Measurements from ENCODE around the gene PDIA6. TPM values are rescaled to one million over a fixed set of nuclear protein-coding genes. Genes with fewer than 3 reads are reported as not detected.
A peak's percentile ranks its signal among the peaks of the same experiment; 100 is the strongest.
"Not testable (repeated sequence)": the region's sequence is repeated elsewhere in the genome, so short reads cannot be mapped to it uniquely, and the experiment has no call there.

Gene PDIA6
- total and polyA plus RNA-seq, 8 donors: 33.7 to 201 (median 135) TPM

DNA sequence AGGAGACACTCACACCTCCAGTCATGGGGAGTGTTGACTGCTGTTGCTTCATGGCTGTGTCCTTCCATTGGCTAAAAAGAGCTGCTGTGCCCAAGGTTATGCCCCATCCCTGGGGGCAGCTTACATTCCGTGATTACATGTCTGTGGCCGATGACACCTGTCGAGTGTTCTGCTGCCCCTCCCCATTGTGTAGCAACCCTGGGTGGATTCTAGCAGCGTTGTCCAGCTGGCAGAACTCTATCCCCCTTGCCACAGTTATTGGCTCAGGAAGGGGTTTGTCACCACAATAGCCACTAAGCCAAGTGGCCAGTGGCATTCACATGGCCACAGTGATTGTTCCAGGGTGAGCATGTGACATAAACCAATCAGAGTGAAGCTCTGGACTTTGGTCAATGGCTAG lies 11.6 kb upstream of the PDIA6 start:
- no peak for TF ChIP-seq CTCF (IDR thresholded peaks at IDR 0.05)
- Histone ChIP-seq H3K4me3 (no peak overlapping the region), H3K9me3 (no peaks in the 10 kb centered on the region), H3K27ac (no peak overlapping the region), H3K4me1 (peaks cover 0 to 3% (median 0%) of the 10 kb centered on the region in 3 donors), H3K36me3 (no peaks in the 10 kb centered on the region), H3K27me3 (no peaks in the 10 kb centered on the region)
- DNase-seq (no peak), FAIRE-seq (no peak), ATAC-seq (no peak)
- intact Hi-C loops (cut with DNase I): no loop called here
- WGBS, 2 donors: 85 to 89% methylated on average over 4 of the region's 4 CpGs

- no peak for DNase-seq
- intact Hi-C loops (cut with DNase I): no loop called here
- ATAC-seq: peak in 3 of 4 donors; percentile 41 to 64 (median 52)
- H3K27ac ChIP-seq: no peak overlapping the region
- no peaks in the 10 kb centered on the region for H3K36me3 ChIP-seq
- TF ChIP-seq CTCF (IDR thresholded peaks at IDR 0.05): no peak
- no peaks in the 10 kb centered on the region for H3K27me3 ChIP-seq
- 69 to 72% methylated on average over 13 of the region's 13 CpGs for WGBS, 2 donors
- peaks cover 0 to 3% (median 0%) of the 10 kb centered on the region in 3 donors for H3K4me1 ChIP-seq
- H3K4me3 ChIP-seq: no peak overlapping the region
- H3K9me3 ChIP-seq: no peaks in the 10 kb centered on the region
- FAIRE-seq: no peak
These were observed 8.6 kb upstream of the PDIA6 start for GRCh38 chr2:10820978-10821695.

DNA sequence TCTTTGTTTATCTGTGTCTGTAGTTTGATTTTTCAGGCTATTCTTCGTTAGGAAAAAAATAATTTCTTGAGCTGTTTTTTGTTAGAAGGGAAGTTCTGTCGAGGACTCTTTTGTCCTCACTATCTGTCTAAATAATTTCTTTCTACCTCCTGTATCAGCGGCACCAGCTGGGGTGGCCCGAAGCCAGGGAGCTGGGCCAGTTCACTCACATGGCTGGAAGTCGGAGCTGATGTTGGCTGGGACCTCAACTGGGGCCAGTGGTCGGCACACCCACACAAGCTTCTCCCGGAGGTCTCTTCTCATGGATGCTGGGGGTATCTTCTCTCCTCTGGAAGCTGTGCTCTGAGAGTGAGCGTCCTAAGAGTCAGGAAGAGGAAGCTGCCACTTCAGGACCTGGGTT lies 8.0 kb upstream of the PDIA6 start:
- H3K4me1 ChIP-seq: peaks cover 0 to 3% (median 0%) of the 10 kb centered on the region in 3 donors
- no peak overlapping the region for H3K4me3 ChIP-seq
- H3K36me3 ChIP-seq: no peaks in the 10 kb centered on the region
- H3K27me3 ChIP-seq: no peaks in the 10 kb centered on the region
- whole genome bisulfite sequencing, 2 donors: 37 to 39% methylated on average over 8 of the region's 8 CpGs
- no peak for DNase-seq
- H3K27ac ChIP-seq: no peak overlapping the region
- intact Hi-C loops (cut with DNase I): no loop called here
- no peaks in the 10 kb centered on the region for H3K9me3 ChIP-seq
- ATAC-seq: peak in 3 of 4 donors; percentile 13 to 55 (median 37)
- TF ChIP-seq CTCF (IDR thresholded peaks at IDR 0.05): no peak
- FAIRE-seq: no peak

DNA sequence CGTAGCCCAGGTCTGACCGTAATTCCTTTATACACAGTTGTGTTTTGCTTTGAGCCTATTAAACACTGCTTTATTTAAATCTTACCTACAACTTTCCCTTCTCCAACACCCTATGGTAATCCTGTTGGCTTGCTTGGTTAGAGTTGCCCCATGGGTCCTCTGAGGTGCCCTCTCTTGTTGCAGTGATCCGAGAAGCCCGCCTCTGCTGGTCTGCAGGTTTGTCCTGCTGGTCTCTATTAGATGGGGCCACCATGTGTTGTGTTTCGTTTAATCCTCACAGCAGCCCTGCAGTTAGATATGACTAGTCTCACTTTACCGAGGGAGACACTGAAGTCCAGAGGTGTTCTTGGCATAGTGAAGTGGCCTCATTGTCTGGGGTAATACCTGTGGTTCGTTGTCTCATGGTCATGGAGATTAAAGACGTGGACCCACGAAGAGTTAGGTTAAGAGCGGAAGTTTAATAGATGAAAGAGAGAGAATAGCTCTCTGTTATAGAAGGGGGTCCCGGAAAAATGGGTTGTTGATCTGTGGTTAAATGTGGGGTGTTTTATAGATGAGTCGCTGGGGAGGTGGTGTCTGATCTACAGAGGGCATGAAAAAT lies 7.2 kb upstream of the PDIA6 start:
- H3K27ac ChIP-seq: no peak overlapping the region
- DNase-seq (no peak), FAIRE-seq (no peak), ATAC-seq (no peak)
- no peaks in the 10 kb centered on the region for H3K9me3 ChIP-seq
- 81 to 83% methylated on average over 12 of the region's 12 CpGs for whole genome bisulfite sequencing, 2 donors
- intact Hi-C loops (cut with DNase I): no loop called here
- H3K4me3 ChIP-seq: no peak overlapping the region
- TF ChIP-seq CTCF (IDR thresholded peaks at IDR 0.05): no peak
- H3K4me1 ChIP-seq: peaks cover 0 to 3% (median 0%) of the 10 kb centered on the region in 3 donors
- H3K36me3 ChIP-seq: no peaks in the 10 kb centered on the region
- H3K27me3 ChIP-seq: no peaks in the 10 kb centered on the region

GRCh38 chr2:10818984-10819383 lies 6.4 kb upstream of the PDIA6 start:
- no peak for ATAC-seq
- Histone ChIP-seq H3K4me3 (no peak overlapping the region), H3K27me3 (no peaks in the 10 kb centered on the region), H3K27ac (no peak overlapping the region), H3K9me3 (no peaks in the 10 kb centered on the region), H3K4me1 (peaks cover 0 to 3% (median 0%) of the 10 kb centered on the region in 3 donors), H3K36me3 (no peaks in the 10 kb centered on the region)
- intact Hi-C loops (cut with DNase I): no loop called here
- WGBS, 2 donors: 78 to 86% methylated on average over 3 of the region's 3 CpGs
- no peak for DNase-seq
- TF ChIP-seq CTCF (IDR thresholded peaks at IDR 0.05): no peak
- no peak for FAIRE-seq

GRCh38 chr2:10818305-10818704 lies 5.7 kb upstream of the PDIA6 start:
- WGBS, 2 donors: 94 to 98% methylated on average over 3 of the region's 3 CpGs
- DNase-seq; H3K36me3 ChIP-seq; H3K4me1 ChIP-seq; H3K4me3 ChIP-seq; H3K27me3 ChIP-seq; FAIRE-seq; H3K9me3 ChIP-seq; H3K27ac ChIP-seq; intact Hi-C loops (cut with DNase I); ATAC-seq: not testable (repeated sequence)

Data from pancreas (tissue), 10 donors.